HG03064 (cell line): Measurements from ENCODE around the gene STK17A.
A peak's percentile ranks its signal among the peaks of the same experiment; 100 is the strongest.
"Not testable (repeated sequence)": the region's sequence is repeated elsewhere in the genome, so short reads cannot be mapped to it uniquely, and the experiment has no call there.

ENCODE experiments used
- ATAC-seq: cut with Tn5 transposase; IDR thresholded peaks from one replicate; pipeline ENCODE4 v1.9.1; 2021; ENCODE audit warnings: low read depth; ENCODE audit not compliant: unreplicated experiment

Gene STK17A

DNA sequence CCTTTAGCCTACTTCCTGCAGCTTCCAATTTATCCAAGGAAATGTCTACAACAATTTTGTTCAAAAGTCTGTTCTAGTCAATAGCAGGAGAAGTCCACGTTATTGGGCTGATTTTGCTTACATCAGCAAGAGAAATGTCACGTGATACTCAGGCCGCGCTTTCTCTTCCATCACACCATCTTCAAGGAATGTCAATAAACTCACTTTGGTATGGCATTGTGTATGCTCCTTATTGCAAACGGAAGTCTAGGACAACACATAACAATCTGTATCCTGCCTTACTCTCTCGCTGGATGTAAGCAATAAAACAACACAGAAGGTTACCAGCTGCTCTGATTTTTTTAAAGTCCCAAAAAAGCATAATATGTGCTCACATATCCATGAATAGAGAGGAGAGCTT, 17.1 kb upstream of the STK17A start:
- no peak for ATAC-seq

GRCh38 chr7:43568529-43568928, 14.4 kb upstream of the STK17A start:
- no peak for ATAC-seq

- ATAC-seq: peak; percentile 49
Observed at GRCh38 chr7:43569424-43569823, 13.5 kb upstream of the STK17A start.

DNA sequence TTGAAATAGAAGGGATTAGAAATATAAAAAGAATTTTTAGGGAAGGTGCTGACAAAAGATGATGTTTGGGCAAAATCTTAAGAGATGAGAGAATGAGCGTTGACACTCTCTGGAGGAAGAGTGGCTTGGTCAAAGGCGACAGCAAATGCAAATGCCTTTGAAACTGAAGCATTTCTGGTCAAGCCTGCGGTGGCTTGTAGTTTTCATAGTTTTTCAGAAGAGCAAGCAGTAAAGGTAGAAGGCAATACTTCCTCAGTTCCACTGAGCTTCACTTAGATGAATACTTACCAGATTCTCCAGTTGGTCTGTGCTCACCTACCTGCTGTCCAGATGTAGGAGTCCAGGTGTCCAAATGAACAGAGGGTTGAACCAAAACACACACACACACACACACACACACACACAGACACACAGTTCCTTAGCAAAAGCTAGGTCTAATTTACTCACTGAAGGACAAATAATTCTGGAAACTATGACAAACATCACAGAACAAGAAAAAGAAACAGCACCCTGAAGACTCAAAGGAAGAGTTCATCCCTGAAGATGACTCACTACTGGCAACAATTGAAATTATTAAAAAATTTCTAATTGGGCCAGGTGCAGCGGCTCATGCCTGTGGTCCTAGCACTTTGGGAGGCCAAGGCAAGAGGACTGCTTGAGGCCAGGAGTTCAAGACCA, 12.1 kb upstream of the STK17A start:
- peak; percentile 84 for ATAC-seq

DNA sequence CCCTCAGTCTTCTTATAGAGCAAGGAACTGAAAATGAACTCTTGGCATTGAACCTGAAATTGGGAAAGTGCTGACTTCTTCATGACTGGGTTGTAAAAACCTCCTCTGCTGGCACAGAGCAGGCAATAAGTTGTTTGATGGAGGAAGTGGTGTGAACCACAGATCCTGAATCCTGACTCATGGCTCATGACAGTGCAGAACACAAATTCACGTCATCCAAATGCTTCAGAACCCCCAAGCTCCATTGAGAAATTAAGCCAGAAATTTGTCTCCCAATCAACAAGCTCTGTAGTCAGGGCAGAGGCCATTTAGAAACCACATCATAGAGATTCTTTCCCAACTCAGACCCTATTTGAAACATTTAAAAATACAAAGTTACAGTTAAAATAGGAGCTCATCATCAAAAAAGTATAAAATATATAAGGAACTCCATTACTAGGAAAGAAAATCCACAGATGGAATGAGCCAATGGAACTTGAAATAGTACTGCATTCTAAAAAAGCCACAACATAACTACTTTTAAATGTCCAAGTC, 10.3 kb upstream of the STK17A start:
- ATAC-seq: no peak

- not testable (repeated sequence) for ATAC-seq
Observed at GRCh38 chr7:43573832-43574231, 9.1 kb upstream of the STK17A start.

DNA sequence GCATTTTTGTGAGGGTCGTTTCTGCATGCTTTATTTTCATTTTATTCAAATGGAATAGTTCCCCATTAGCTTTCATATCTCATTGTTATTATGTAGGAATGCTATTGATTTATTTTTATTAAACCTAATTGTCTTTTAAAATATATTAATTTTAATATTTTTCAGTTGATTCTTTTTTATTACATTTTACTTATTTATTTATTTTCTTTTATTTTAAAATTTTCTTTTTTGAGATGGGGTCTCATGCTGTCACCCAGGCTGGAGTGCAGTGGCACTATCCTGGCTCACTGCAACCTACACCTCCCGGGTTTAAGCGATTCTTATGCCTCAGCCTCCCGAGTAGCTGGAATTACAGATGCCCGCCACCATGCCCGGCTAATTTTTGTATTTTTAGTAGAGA, 7.4 kb upstream of the STK17A start:
- no peak for ATAC-seq

GRCh38 chr7:43576241-43576640, 6.7 kb upstream of the STK17A start:
- ATAC-seq: no peak

GRCh38 chr7:43577485-43577951, 5.4 kb upstream of the STK17A start:
- ATAC-seq: no peak

DNA sequence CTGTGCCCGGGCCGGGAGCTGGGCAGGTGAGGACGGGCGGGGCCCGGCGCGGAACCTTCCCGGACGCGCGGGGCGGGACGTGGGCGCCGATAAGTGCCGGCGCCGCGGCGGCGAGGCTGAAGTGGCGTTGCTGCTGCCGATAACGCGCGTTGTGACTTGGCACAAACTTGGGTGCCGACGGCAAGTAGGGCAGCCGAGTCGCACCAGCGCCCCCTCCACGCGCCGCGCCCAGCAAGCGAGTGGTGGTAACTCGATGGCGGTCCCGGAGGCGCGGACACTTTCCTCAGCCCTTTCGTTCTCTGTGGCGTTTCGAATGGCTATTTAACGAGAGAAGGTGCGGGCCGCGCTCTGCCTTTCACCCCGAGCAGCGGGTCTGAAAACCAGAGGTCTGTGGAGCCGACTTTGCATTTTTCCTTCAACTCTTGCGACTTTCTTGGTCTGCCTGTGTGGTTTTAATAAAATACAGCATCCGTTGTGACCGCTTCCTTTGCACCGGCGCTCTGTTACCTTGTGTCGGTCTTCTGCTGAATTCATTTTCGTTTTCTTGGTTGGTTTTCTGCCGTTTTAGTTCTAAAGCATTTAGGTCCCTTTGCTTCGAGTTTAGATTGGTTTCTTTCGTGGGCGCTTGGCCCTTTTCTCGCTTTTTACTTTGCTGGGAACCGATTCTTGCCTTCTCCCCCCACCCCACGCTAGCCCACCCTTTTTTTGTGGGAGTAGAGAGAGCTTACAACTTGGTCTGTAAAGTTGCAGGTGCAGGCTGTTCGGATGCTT, 701 bp downstream of the STK17A start:
- ATAC-seq: peak; percentile 26

GRCh38 chr7:43584195-43584586, 1.3 kb downstream of the STK17A start:
- no peak for ATAC-seq

DNA sequence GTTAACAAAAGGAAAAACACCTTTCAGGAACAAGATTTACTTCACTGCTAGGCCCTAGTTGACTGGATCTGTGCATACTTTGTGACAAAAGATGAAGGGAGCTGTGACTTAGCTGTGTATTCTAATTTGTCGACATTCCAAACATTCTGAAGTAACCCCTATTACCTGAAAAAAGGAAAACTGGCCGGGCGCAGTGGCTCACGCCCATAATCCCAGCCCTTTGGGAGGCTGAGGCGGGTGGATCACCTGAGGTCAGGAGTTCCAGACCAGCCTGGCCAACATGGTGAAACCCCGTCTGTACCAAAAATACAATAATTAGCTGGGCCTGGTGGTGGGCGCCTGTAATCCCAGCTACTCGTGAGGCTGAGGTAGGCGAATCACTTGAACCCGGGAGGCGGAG, 1.8 kb downstream of the STK17A start:
- ATAC-seq: not testable (repeated sequence)

DNA sequence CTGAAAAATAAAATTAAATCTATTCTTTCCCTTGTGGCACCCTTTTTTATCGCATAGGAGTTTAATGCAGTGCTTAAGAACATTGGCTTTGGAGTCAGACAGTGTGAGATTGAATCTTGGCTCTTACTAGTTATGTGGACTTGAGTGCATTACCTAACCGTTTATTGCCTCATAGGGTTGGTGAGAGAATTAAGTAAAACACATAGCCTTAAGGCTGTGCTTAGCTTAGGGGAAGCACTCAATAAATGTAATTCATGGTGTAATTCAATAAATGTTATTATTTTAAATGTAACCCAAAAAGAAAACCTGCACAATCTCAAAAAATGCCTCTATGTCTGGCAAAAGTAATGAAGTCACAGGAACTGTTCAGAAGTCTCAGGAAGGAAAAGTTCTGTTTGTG, 2.7 kb downstream of the STK17A start:
- no peak for ATAC-seq

GRCh38 chr7:43586251-43586900, 3.5 kb downstream of the STK17A start:
- ATAC-seq: no peak

- no peak for ATAC-seq
Observed at GRCh38 chr7:43588477-43589132, 5.7 kb downstream of the STK17A start.

GRCh38 chr7:43589133-43589478, 6.2 kb downstream of the STK17A start:
- ATAC-seq: no peak

DNA sequence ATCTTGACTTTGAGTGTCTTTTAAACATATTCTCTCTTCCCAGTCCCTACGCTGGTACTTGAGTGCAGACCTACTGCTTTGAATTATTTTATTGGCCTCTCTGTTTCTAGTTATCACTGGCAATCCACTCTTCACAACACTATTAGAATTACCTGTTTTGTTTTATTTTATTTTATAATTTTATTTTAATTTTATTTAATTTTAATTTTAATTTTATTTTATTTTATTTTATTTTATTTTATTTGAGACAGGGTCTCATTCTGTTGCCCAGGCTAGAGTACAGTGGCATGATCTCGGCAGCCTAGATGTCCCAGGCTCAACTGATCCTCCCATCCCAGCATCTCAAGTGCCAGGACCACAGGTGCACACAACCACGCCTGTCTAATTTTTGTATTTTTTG, 6.8 kb downstream of the STK17A start:
- ATAC-seq: no peak

DNA sequence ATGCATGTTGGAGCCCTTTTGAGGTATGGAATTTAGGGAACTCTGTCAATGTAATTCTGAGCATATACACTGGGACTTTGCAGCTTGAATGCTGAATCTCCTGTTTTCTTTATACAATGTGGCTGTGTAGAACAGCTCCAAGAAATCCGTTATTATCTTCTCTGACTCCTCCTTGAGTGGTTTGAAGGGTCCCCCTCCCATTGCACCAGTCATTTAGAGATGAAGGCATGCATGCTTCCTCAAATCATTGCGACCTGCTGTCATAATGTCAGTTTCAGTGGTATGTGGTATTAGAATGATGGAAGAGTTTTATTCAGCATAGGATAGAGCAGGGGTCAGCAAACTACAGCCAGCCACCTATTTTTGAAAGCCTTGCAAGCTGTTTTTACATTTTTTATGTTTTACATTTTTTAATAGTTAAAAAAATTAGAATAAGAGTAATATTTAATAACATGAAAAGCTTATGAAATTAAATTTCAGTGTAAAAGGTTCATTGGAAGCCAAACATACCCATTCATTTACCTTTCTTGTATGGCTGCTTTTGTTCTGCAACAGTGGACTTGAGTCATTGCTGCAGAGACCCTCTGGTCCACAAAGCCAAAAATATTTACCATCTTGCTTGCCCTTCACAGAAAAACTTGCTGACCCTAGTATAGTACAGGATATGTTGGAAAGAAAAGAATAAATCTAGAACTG, 8.1 kb downstream of the STK17A start:
- peak; percentile 71 for ATAC-seq

- ATAC-seq: no peak
Observed at GRCh38 chr7:43591558-43592180, 8.8 kb downstream of the STK17A start.

GRCh38 chr7:43592326-43592725, 9.4 kb downstream of the STK17A start:
- no peak for ATAC-seq
